Inferior parietal cortex (tissue), 1 donor: ENCODE measurements around the gene NEK3.
"Not testable (repeated sequence)": the region's sequence is repeated elsewhere in the genome, so short reads cannot be mapped to it uniquely, and the experiment has no call there.

Experiments used
- DNase-seq: peaks from one replicate; pipeline ENCODE4 v3.0.0-alpha.2; 2016; ENCODE audit errors: extremely low spot score

The NEK3 gene

DNA sequence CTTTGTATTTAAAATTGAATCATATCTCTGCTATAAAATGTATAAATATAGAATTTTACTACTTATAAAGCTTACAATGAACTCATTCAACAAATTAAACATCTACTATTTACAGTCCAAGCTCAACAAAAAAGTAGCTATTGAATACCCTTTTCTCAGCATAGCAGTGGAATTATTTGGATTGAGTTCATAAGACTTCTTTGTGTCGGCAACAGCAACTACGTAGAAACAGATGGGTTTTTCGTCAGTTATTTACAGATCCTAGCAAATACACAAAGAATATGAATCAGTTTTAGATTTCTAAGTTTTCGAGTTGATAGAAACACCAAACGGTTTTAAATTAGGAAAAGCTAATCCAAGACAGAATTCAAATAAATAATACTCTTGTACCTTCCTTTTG lies 10.4 kb upstream of the NEK3 start:
- peak; percentile 25 for DNase-seq

DNA sequence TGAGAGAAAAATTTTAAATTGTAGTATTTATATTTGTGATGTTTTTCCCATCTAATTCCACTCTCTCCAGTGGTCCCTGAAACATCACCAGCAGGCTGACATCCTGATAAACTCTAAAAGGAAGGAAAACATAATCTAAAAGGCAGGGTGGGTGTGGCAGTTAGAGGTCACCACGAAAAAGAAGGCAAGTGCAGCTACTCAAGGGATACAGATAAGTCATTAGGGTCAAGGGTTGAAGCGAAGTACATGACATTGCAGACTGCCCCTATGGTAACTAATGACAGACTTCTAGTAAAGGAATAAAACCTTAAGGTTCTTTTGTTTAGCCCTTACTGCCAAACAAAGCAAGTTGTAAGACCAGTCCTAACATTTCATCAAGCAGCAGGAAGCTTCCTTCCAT lies 6.0 kb upstream of the NEK3 start:
- DNase-seq = peak; percentile 22

GRCh38 chr13:52164989-52165388 lies 5.6 kb upstream of the NEK3 start:
- DNase-seq = peak; percentile 58

DNA sequence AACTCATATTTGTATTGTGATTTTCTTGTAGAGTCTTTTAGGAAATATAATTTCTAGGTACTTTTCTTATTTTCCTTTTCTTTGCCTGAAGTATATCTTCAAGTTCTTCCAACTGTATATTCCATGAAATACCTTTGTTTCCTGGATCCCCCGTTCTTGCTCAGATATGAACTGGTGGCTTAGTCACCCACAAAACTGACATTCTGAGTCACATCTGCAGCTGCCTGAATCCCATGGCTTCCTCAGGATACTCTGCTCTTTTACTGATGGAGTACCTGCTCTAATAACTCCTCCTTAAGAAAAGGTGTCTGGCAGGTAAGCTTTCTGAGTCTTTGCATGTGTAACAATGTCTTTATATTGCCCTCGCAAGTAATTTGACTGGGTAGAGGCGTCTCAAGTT lies 4.5 kb upstream of the NEK3 start:
- not testable (repeated sequence) for DNase-seq

- DNase-seq = no peak
Observed at GRCh38 chr13:52162279-52163101, 3.1 kb upstream of the NEK3 start.

DNA sequence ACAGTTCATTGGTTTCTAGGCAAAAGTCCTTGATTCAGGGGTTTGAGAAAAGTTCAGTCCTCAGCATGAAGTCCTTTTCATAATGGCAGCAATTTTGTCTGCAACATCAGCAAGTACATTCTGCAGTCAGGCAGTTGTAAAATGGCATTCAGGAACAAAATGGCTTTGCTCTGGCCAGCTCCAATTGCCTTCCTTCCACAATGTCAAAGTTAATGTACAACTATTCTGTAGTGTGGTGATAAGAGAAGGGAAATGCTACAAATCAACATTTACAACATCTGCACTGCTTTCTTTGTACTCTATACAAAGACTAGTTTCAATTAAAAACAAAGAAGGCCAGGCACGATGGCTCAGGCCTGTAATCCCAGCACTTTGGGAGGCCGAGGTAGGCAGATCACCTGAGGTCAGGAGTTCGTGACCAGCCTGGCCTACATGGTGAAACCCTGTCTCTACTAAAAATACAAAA lies 1.8 kb upstream of the NEK3 start:
- DNase-seq = no peak

- DNase-seq = no peak
Observed at GRCh38 chr13:52160506-52160905, 1.1 kb upstream of the NEK3 start.

- no peak for DNase-seq
Observed at GRCh38 chr13:52160053-52160452, 656 bp upstream of the NEK3 start.

- DNase-seq = peak; percentile 19
Observed at GRCh38 chr13:52158629-52159158, 703 bp downstream of the NEK3 start.

GRCh38 chr13:52156724-52157261 lies 2.6 kb downstream of the NEK3 start:
- DNase-seq = no peak

DNA sequence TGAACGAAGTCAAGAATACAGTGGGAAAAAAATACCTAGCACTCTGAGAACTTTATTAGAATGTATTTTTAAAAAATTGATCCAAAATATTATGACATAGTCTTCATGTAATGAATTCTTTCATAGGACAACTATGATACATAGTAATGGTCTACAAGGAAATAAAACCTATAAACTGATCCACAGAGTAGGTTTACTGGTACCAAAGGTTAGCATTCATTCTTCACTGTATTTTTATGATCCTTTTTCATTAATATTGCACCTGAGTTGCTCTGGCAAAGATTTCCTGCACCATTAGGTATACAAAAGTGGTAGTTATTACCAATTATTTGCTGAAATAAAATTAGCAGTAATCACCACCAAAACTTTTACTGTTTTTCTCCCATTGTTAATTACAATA lies 4.2 kb downstream of the NEK3 start:
- DNase-seq = no peak

DNA sequence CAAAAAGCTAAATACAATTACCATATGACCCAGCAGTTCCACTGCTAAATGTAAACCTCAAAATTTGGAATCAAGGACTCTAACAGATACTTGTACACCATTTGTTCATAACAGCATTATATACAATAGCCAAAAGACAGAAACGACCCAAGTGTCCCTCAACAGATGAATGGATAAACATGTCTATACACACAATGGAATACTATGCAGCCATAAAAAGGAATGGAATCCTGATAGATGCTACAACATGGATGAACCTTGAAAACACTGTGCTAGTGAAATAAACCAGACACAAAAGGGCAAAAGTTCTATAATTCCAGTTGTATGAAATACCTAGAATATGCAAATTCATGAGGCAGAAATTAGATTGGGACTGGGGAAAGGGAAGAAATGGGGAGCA lies 12.2 kb downstream of the NEK3 start:
- DNase-seq = no peak

DNA sequence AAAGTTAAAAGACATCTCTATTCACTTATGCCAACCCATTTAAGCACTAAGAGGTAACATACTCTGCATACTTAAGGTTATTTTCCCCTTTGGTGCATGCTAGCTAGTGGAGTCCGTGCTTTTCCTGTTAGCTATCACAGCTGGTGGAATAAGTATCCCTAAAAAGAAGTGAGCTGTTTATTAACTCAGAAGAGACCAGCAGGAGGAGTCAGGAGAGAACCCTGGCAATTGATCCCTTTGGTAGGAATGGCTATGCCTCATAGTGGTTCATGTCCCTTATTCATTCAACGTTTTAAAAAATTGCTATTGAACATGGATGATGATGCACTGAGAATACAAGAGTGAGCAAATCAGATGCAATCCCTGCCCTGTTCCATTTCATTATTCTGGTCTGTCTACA lies 18.1 kb downstream of the NEK3 start:
- no peak for DNase-seq

DNA sequence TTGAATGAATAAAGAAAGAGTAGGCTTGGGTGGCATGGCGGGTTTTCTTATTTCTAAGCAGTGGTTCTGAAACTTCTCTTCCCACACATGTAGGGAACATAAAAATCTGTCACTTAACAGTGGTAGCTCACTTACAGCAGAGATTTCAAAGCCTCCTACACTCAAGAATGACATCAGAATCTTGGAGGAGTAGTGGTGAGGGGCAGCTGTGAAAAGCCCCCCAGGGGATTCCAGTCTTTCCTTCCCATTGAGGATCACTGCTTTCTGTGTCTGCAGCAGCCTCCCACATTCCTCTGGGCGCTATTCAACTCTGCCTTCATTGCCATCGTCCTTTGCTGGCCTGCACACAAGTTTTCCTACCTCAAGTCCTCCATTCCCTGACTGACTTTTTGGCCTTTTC lies 21.9 kb downstream of the NEK3 start:
- no peak for DNase-seq

DNA sequence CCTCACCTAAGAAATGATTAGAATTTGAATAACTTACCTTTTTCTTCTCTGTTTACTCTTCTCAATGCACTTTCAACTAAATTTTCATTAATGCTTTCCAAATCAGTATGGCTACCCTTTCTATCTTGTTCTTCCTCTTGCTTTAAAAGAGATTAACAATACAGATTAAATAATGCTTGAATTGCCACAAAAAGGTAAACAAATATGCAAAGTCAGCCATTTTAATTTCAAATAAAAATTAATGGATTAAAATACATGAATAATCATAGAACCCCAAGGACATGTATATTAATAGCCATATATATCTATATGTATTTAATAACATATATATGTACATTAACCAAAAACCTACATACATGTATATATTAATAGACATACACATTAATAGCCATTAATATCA lies 22.6 kb downstream of the NEK3 start:
- DNase-seq = no peak

GRCh38 chr13:52130641-52131040 lies 28.8 kb downstream of the NEK3 start:
- DNase-seq = no peak

- peak; percentile 41 for DNase-seq
Observed at GRCh38 chr13:52128714-52129700, 30.4 kb downstream of the NEK3 start, which contains the start of gene NEK5. Gene NEK5 (minus strand): TSS chr13:52129073. CDS start chr13:52127482, 1,591 bp downstream.

DNA sequence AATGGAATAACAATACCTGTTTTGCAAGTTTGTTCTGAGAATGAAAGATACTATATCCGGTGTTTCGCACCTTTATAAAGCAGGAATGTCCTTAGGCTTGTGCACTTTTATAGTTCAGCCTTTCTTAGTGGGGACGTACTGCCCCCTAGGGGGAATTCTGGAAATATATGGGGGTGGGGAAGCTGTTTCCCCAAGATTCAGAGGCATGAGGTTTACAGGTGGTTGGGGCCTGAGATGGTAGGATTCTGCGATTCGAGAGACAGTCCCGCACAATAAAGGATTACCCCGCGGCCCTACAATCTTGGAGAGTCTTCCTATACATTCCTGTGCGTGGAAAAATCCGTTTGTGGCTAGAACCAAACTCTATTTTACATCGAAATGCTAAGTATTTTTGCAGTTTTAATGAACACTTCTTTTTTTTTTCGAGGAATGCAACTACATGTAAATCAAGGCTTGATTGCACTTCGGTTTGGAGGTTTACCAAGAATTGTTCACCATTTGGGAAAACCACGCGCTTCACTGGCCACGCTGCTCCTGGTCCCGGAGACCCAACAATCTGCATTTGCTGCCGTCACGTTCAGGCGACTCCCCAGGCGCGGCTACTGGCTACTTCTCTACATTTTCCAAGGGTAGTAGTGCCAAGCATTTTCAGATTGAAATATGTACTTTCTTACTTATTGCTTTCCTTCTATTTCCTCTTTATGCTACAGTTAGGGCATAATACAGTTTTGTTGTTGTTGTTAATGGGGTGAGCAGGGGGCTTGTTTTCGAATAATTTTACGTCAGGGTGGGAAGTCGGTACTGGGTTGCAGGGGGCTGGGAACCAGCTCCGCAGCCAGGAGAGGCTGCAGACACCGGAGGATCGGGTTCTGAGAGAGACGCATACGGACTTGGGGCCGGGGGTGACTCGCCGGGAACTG lies 31.4 kb downstream of the NEK3 start:
- DNase-seq = peak; percentile 85

DNA sequence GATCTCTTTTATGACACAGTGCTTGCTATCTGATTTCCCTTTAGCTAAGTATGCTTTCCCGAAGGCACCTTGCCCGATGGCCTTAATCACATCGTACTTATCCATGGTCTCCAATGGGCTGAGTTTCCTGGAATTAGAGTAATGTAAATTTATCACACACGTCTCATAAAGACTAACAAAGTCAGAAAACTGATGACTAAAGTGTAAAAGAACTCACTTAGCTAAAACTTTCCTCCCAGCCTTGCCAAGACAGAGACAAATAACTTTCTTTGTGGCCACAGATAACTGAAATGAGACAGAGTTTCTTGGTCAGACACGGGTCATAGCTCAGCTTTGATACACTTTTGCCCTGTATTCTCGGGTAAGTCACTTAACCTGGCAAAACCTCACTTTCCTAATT lies 32.0 kb downstream of the NEK3 start:
- peak; percentile 8 for DNase-seq

DNA sequence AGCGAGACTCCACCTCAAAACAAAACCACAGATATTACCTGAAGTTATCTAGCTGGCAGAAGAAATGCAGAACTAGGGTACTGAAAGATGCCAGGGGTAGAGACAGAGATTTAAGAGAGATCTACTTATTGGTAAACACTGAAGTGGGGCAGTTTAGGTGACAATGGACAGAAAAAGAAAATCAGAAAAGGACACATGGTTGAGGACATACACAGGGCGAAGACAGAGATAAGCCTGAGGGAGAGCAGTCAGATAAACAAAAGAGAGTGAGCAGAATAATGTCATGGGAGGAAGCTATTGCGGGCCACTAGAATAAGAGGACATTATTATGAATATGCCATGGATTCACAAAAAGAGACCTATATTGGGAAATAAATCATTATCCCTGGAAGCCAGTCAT lies 33.9 kb downstream of the NEK3 start:
- no peak for DNase-seq

DNA sequence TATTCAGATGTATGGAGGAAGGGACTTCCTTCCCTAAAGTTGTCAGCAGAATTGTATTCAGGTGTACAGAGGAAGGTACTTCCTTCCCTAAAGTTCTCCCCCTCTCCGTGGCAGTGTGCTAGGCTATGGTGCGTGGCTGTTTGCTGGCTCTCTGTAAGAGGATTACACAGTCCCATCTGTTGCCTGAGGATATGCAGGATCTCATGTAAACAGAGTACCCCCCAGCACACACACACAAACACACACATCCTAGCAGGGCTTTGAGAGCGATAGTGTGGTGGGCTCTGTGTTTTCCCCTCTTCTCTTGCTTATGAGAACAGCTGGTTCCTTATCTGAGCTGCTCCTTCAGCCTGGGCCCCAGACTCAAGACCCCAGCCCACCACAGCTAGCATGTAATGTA lies 40.8 kb downstream of the NEK3 start:
- no peak for DNase-seq
